LNCaP clone FGC (cell line): ENCODE measurements around the gene FAM47B.

Source experiments
- DNase-seq: peaks from one replicate; pipeline ENCODE4 v3.0.0-alpha.2; 2011; ENCODE audit warnings: low read depth
- H3K4me3 ChIP-seq: 2 replicates; pipeline ENCODE4 v1.5.1; 2011; ENCODE audit warnings: mild to moderate bottlenecking, low read depth, low read length, control low read depth
- CTCF ChIP-seq: IDR thresholded peaks from 2 replicates; pipeline ENCODE4 v1.5.1; 2012; ENCODE audit warnings: mild to moderate bottlenecking; ENCODE audit not compliant: control insufficient read depth, insufficient read depth; ENCODE audit errors: extremely low read depth

Gene FAM47B

GRCh38 chrX:34942496-34942895 lies at the start of gene FAM47B:
Gene FAM47B (plus strand): TSS chrX:34942796. CDS start chrX:34942832, 36 bp downstream.
- H3K4me3 ChIP-seq, result no peak within 1 kb of the TSS
- TF ChIP-seq CTCF, result no peak

GRCh38 chrX:34893741-34894140 lies 48.9 kb upstream of the FAM47B start:
- no peak for DNase-seq
- peak; percentile 30; the same call in 1 of the 2 replicates for TF ChIP-seq CTCF
- H3K4me3 ChIP-seq, result no peak overlapping the region

More at GRCh38 chrX:34942496-34942895, at the start of gene FAM47B:
- no peak for DNase-seq

GRCh38 chrX:34900691-34901090 lies 41.9 kb upstream of the FAM47B start:
- no peak for TF ChIP-seq CTCF
- no peak for DNase-seq
- H3K4me3 ChIP-seq, result no peak overlapping the region

GRCh38 chrX:34901761-34902160 lies 40.8 kb upstream of the FAM47B start:
- no peak for DNase-seq

GRCh38 chrX:34903316-34903715 lies 39.3 kb upstream of the FAM47B start:
- TF ChIP-seq CTCF, result no peak
- no peak for DNase-seq
- H3K4me3 ChIP-seq, result no peak overlapping the region

More at GRCh38 chrX:34901761-34902160, 40.8 kb upstream of the FAM47B start:
- no peak for TF ChIP-seq CTCF
- H3K4me3 ChIP-seq, result no peak overlapping the region

GRCh38 chrX:34909151-34909550 lies 33.4 kb upstream of the FAM47B start:
- no peak overlapping the region for H3K4me3 ChIP-seq
- TF ChIP-seq CTCF, result no peak
- DNase-seq, result no peak

- TF ChIP-seq CTCF, result no peak
- DNase-seq, result no peak
- H3K4me3 ChIP-seq, result no peak overlapping the region
These were observed 27.0 kb upstream of the FAM47B start for GRCh38 chrX:34915463-34916225.
